Sigmoid colon (tissue), 3 donors: ENCODE data around the gene ZNF219.

Experiments
- CTCF ChIP-seq, 4 experiments: fragments of 450-650 bp in 3 of 4; fragments of 200-600 bp in 1 of 4; IDR thresholded peaks; one replicate each; pipeline ENCODE4 v1.5.1; 2016 to 2019; ENCODE audit warnings: antibody characterized with exemption in 4 of 4, mild to moderate bottlenecking in 3 of 4, moderate library complexity in 2 of 4
- POLR2A ChIP-seq, 2 donors: fragments of 450-650 bp; IDR thresholded peaks; one replicate each; pipeline ENCODE4 v1.6.1; 2016; ENCODE audit warnings: antibody characterized with exemption in 2 of 2, mild to moderate bottlenecking in 2 of 2, moderate library complexity in 2 of 2

DNA sequence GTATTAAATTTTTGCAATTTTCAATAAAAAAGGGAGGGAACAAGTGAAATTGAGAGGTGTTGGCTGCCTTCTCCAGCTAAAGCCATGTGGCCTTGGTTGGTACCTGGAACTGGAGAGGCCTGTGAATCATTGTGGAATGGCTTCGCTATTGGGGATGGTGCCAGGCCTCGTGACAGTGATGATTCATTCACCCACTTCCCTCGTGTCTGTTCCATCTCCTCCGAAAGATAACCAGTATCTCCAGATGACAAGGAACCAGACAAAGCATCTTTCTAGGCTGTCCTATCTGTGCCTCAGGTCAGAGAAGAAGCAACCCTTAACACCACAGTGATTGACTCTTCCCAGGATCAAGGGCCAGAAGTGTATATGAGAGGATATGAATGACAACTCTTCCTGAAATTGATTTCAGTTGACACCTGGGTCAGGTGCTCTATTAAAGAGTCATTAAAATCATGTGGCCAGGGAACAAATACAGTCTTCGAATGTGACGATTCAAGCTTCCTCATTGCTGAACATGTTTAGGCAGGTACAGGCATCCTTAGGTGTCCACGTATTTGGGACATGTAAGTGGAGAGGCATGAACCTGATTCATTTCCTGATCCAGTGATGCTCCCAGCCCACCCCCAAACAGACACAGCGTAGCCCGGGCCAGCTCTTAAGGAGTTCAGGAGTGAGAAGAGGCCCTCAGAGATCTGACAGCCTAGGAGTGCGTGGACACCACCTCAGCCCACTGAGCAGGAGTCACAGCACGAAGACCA is 56.6 kb downstream of the ZNF219 start, which contains the start of gene RNASE7:
- TF ChIP-seq POLR2A (IDR thresholded peaks at IDR 0.05), result no peak
- TF ChIP-seq CTCF (IDR thresholded peaks at IDR 0.05), result no peak
